Breast epithelium (tissue), 3 donors: ENCODE results near the gene CCDC88C.

Source experiments
- CTCF ChIP-seq, 3 donors: fragments of 450-650 bp; IDR thresholded peaks; one replicate each; pipeline ENCODE4 v1.5.1; 2016 to 2017; ENCODE audit warnings: antibody characterized with exemption in 3 of 3, mild to moderate bottlenecking in 3 of 3, moderate library complexity in 3 of 3
- POLR2A ChIP-seq: fragments of 450-650 bp; IDR thresholded peaks from one replicate; pipeline ENCODE4 v1.6.1; 2016; ENCODE audit warnings: antibody characterized with exemption, mild to moderate bottlenecking, moderate library complexity
- POLR2AphosphoS5 ChIP-seq, 3 donors: sonication (generic); formaldehyde crosslinking; IDR thresholded peaks; one replicate each; pipeline ENCODE4 v1.6.1; 2017; ENCODE audit warnings: antibody characterized with exemption in 3 of 3

DNA sequence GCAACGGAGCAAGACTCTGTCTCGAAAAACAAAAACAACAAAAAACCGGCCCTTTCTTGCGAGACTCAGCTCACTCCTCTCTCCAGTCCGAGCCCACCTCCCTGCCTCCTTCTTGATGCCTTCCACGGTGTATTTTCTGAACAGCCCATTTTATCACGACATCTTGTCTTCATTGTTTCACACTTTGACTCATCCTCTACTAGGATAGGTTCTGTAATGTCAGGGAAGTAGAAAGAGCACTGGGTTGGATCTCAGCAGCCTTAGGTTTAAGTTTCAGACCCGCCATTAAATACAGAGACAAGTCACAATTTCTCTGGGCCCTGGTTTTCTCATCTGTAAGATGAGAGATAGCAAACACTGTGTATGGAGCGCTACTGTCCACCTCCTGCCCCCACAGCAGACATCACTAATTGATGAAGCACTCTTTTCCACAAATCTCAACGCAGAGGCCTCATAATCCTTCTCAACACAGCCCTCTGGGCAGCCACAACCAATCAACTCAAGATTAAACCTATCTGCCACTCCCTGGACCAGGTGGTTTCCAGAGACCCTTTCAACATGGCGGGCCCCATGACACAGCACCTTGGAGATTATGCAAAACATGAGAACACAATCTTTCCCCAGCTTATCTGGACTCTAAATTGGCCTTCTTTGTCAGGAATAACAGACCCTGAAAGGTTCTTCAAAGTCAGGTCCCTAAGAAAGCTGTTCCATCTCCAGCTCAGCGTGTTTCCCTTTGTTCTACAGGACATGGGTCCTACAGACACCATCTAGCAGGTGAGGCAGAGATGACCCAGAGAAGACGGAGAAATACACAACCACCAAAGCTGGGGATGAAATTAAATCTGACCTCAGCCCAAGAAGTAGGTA lies 35.6 kb downstream of the CCDC88C start:
- no peak for TF ChIP-seq CTCF (IDR thresholded peaks at IDR 0.05)
- no peak for TF ChIP-seq POLR2AphosphoS5 (IDR thresholded peaks at IDR 0.05)
- no peak for TF ChIP-seq POLR2A
